HG02571 (cell line): ENCODE measurements around the gene ZNF536.

Experiments used
- ATAC-seq: cut with Tn5 transposase; IDR thresholded peaks from one replicate; pipeline ENCODE4 v1.9.1; 2021; ENCODE audit warnings: mild to moderate bottlenecking, moderate library complexity; ENCODE audit not compliant: unreplicated experiment

Gene ZNF536

GRCh38 chr19:30555075-30555790, 183.0 kb downstream of the ZNF536 start:
- ATAC-seq: no peak

GRCh38 chr19:30555791-30556110, 183.6 kb downstream of the ZNF536 start:
- ATAC-seq: no peak

GRCh38 chr19:30556230-30556711, 184.1 kb downstream of the ZNF536 start:
- ATAC-seq: no peak

- no peak for ATAC-seq
Observed at GRCh38 chr19:30557212-30557611, 185.0 kb downstream of the ZNF536 start.

GRCh38 chr19:30557927-30558557, 185.9 kb downstream of the ZNF536 start:
- no peak for ATAC-seq

GRCh38 chr19:30558793-30559192, 186.6 kb downstream of the ZNF536 start:
- no peak for ATAC-seq

- no peak for ATAC-seq
Observed at GRCh38 chr19:30559446-30559845, 187.3 kb downstream of the ZNF536 start.

GRCh38 chr19:30562981-30563380, 190.8 kb downstream of the ZNF536 start:
- no peak for ATAC-seq

GRCh38 chr19:30563691-30564090, 191.5 kb downstream of the ZNF536 start:
- no peak for ATAC-seq

GRCh38 chr19:30564551-30565011, 192.4 kb downstream of the ZNF536 start:
- no peak for ATAC-seq

GRCh38 chr19:30565636-30566035, 193.5 kb downstream of the ZNF536 start:
- ATAC-seq: no peak

- no peak for ATAC-seq
Observed at GRCh38 chr19:30566681-30567420, 194.7 kb downstream of the ZNF536 start.

- ATAC-seq: no peak
Observed at GRCh38 chr19:30567536-30568232, 195.5 kb downstream of the ZNF536 start.

GRCh38 chr19:30570194-30570593, 198.0 kb downstream of the ZNF536 start:
- ATAC-seq: no peak

- ATAC-seq: no peak
Observed at GRCh38 chr19:30577551-30578105, 205.4 kb downstream of the ZNF536 start.

- no peak for ATAC-seq
Observed at GRCh38 chr19:30579419-30579818, 207.2 kb downstream of the ZNF536 start.

GRCh38 chr19:30580673-30581072, 208.5 kb downstream of the ZNF536 start:
- ATAC-seq: no peak

- ATAC-seq: no peak
Observed at GRCh38 chr19:30584090-30584489, 211.9 kb downstream of the ZNF536 start.

- ATAC-seq: no peak
Observed at GRCh38 chr19:30587869-30588268, 215.7 kb downstream of the ZNF536 start.

- no peak for ATAC-seq
Observed at GRCh38 chr19:30590596-30591229, 218.5 kb downstream of the ZNF536 start.
